Liver (tissue), 9 donors: ENCODE results near the gene LSM7. TPM values are rescaled to one million over a fixed set of nuclear protein-coding genes. Genes with fewer than 3 reads are reported as not detected.

Experiments used
- DNase-seq: peaks from one replicate; pipeline ENCODE4 v3.0.0-alpha.2; 2017; ENCODE audit warnings: low spot score
- H3K27ac ChIP-seq, 2 donors: one replicate each; pipeline ENCODE4 v1.7.0; 2013; ENCODE audit warnings: inconsistent platforms in 2 of 2, low read length in 2 of 2, control low read depth in 1 of 2, low read depth in 1 of 2, mild to moderate bottlenecking in 1 of 2
- H3K27me3 ChIP-seq, 4 donors: one replicate each; pipeline versions ENCODE4 v1.6.1 to v1.7.0; 2013; ENCODE audit warnings: low read length in 3 of 4, inconsistent platforms in 1 of 4, mild to moderate bottlenecking in 1 of 4, moderate library complexity in 1 of 4; ENCODE audit not compliant: control insufficient read depth in 4 of 4, insufficient read depth in 4 of 4
- H3K36me3 ChIP-seq, 4 donors: one replicate each; pipeline versions ENCODE4 v1.6.1 to v1.7.0; 2013; ENCODE audit warnings: low read length in 3 of 4, mild to moderate bottlenecking in 3 of 4, low read depth in 1 of 4, moderate library complexity in 1 of 4; ENCODE audit not compliant: control insufficient read depth in 4 of 4, insufficient read depth in 3 of 4
- H3K4me1 ChIP-seq, 4 donors: one replicate each; pipeline versions ENCODE4 v1.6.1 to v1.7.0; 2013; ENCODE audit warnings: low read length in 3 of 4, mild to moderate bottlenecking in 3 of 4, moderate library complexity in 1 of 4; ENCODE audit not compliant: control insufficient read depth in 4 of 4, insufficient read depth in 4 of 4
- H3K4me3 ChIP-seq, 3 donors: one replicate each; pipeline versions ENCODE4 v1.6.1 to v1.7.0; 2013; ENCODE audit warnings: low read length in 3 of 3, control low read depth in 1 of 3, low read depth in 1 of 3, mild to moderate bottlenecking in 1 of 3
- H3K9ac ChIP-seq, 2 donors: one replicate each; pipeline ENCODE4 v1.7.0; 2013; ENCODE audit warnings: low read length in 2 of 2, mild to moderate bottlenecking in 2 of 2, moderate library complexity in 2 of 2, control low read depth in 1 of 2, low read depth in 1 of 2
- H3K9me3 ChIP-seq, 4 donors: one replicate each; pipeline versions ENCODE4 v1.6.1 to v1.7.0; 2013; ENCODE audit warnings: low read length in 3 of 4; ENCODE audit not compliant: control insufficient read depth in 4 of 4
- EGR1 ChIP-seq, 2 donors: IDR thresholded peaks; 2 replicates each; pipeline ENCODE4 v1.6.1; 2016 to 2018; ENCODE audit warnings: antibody characterized with exemption in 2 of 2, low read depth in 2 of 2
- FOXA1 ChIP-seq: IDR thresholded peaks from 2 replicates; pipeline ENCODE4 v1.6.1; 2016; ENCODE audit warnings: antibody characterized with exemption
- FOXA2 ChIP-seq: IDR thresholded peaks from 2 replicates; pipeline ENCODE4 v1.6.1; 2016; ENCODE audit warnings: antibody characterized with exemption
- GABPA ChIP-seq, 2 donors: IDR thresholded peaks in 1 of 2; conservative IDR thresholded peaks in 1 of 2; 2 replicates each; pipeline ENCODE4 v1.6.1; 2016; ENCODE audit warnings: antibody characterized with exemption in 2 of 2, mild to moderate bottlenecking in 1 of 2, moderate library complexity in 1 of 2
- HNF4A ChIP-seq, 2 donors: conservative IDR thresholded peaks; 2 replicates each; pipeline ENCODE4 v1.6.1; 2016; ENCODE audit warnings: antibody characterized with exemption in 2 of 2, mild to moderate bottlenecking in 2 of 2
- HNF4G ChIP-seq: IDR thresholded peaks from 2 replicates; pipeline ENCODE4 v1.6.1; 2016; ENCODE audit warnings: antibody characterized with exemption
- JUND ChIP-seq, 2 donors: IDR thresholded peaks; 2 replicates each; pipeline ENCODE4 v1.6.1; 2016; ENCODE audit warnings: antibody characterized with exemption in 2 of 2
- NR2F2 ChIP-seq: IDR thresholded peaks from 2 replicates; pipeline ENCODE4 v1.6.1; 2016; ENCODE audit warnings: antibody characterized with exemption
- RAD21 ChIP-seq, 2 donors: IDR thresholded peaks; 2 replicates each; pipeline ENCODE4 v1.6.1; 2016; ENCODE audit warnings: antibody characterized with exemption in 2 of 2, mild to moderate bottlenecking in 2 of 2
- RXRA ChIP-seq, 2 donors: IDR thresholded peaks; 2 replicates each; pipeline ENCODE4 v1.6.1; 2017 to 2018; ENCODE audit warnings: antibody characterized with exemption in 2 of 2, mild to moderate bottlenecking in 1 of 2
- TAF1 ChIP-seq: conservative IDR thresholded peaks from 2 replicates; pipeline ENCODE4 v1.6.1; 2016; ENCODE audit warnings: antibody characterized with exemption, mild to moderate bottlenecking
- YY1 ChIP-seq: IDR thresholded peaks from 2 replicates; pipeline ENCODE4 v1.6.1; 2016; ENCODE audit warnings: antibody characterized with exemption, mild to moderate bottlenecking
- WGBS: extraction: QIAGEN DNeasy Blood & Tissue Kit; methylation state at CpG from one replicate; pipeline ENCODE4 v1.1.7; 2013; 5-methylcytosine and 5-hydroxymethylcytosine counted together
- polyA plus RNA-seq, 2 donors: library from polyadenylated mRNA; stranded (reverse) in 1 of 2; unstranded in 1 of 2; fragments of 200-250 nt in 1 of 2; fragments of >200 nt in 1 of 2; fragmentation: Nextera tagmentation in 1 of 2; extraction: Ambion mirVana in 1 of 2; gene quantifications; one replicate each; pipeline versions ENCODE4 v1.2.1 to v1.2.3, GENCODE V29; 2013 to 2015
- total RNA-seq, 2 donors: library from RNA; depleted of rRNA; stranded (reverse); fragments of >200 nt; gene quantifications; one replicate each; pipeline ENCODE4 v1.2.3, GENCODE V29; 2014
- TF ChIP-seq, protein P1 (sequence below): fragments of 150-350 bp; IDR thresholded peaks from 2 replicates; pipeline ENCODE4 v1.5.1; 2017; ENCODE audit warnings: improper control_type of control experiment, low read depth, low read length; ENCODE audit not compliant: missing input control
- TF ChIP-seq, protein P2 (sequence below): IDR thresholded peaks from 2 replicates; pipeline ENCODE4 v1.6.1; 2016; ENCODE audit warnings: antibody characterized with exemption
- TF ChIP-seq, protein P3 (sequence below): IDR thresholded peaks from 2 replicates; pipeline ENCODE4 v1.6.1; 2016; ENCODE audit warnings: antibody characterized with exemption
- TF ChIP-seq, protein P4 (sequence below): IDR thresholded peaks from 2 replicates; pipeline ENCODE4 v1.6.1; 2016; ENCODE audit warnings: antibody characterized with exemption
- TF ChIP-seq, protein P5 (sequence below): IDR thresholded peaks from 2 replicates; pipeline ENCODE4 v1.6.1; 2016; ENCODE audit warnings: antibody characterized with exemption, mild to moderate bottlenecking
- donor health status: healthy.
- donor health status: healthy.
- donor health status: healthy.
- donor health status: healthy.
- donor health status: healthy.

Gene LSM7
- total and polyA plus RNA-seq, 4 donors = 23.6 to 59.9 (median 38.5) TPM

DNA sequence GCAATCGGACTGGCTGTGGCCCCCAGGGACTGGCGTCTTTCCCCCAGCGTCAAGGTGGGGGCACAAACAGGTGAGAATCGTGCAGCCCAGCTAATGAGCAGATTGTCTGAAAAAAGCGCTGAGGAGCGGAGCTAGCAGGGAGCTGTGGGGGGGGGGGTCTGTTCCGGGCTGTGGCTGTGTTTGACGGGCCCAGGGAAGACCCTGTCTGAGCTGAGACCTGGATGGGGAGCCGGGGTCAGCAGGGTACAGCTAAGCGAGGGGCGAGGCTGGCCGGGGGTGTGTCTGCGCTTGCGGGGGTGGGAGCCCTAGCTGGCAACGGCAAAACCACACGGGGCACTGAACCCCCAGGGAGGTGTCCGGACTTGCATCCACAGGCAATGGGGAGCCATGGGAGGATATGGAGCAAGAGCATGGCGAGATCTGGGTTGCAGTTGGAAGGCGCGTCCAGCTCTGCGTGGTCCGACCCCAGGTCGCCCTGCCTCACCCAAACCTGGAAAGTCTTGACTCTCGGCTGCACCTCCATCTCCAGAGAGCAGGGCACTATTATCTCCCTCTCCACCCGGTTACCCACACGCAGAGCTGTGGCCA, 25.1 kb downstream of the LSM7 start:
- H3K27ac ChIP-seq = no peak overlapping the region
- peaks cover 0 to 7% (median under 1%) of the 10 kb centered on the region in 4 donors for H3K4me1 ChIP-seq
- WGBS = 70% methylated on average over 26 of the region's 26 CpGs
- no peak overlapping the region for H3K9ac ChIP-seq
- no peaks in the 10 kb centered on the region for H3K9me3 ChIP-seq
- TF ChIP-seq RAD21 (IDR thresholded peaks at IDR 0.05) (no peak), TAF1 (no peak), FOXA1 (no peak), EGR1 (IDR thresholded peaks at IDR 0.05; ENCODE audit: low read depth in 2 of 2) (no peak), NR2F2 (no peak), YY1 (no peak), JUND (IDR thresholded peaks at IDR 0.05) (no peak), HNF4G (no peak), HNF4A (conservative IDR thresholded peaks at IDR 0.05) (no peak), GABPA (IDR thresholded peaks at IDR 0.05 in 1 of 2, conservative IDR thresholded peaks at IDR 0.05 in 1 of 2) (no peak), FOXA2 (no peak), RXRA (IDR thresholded peaks at IDR 0.05) (no peak)
- TF ChIP-seq, protein P1, sequence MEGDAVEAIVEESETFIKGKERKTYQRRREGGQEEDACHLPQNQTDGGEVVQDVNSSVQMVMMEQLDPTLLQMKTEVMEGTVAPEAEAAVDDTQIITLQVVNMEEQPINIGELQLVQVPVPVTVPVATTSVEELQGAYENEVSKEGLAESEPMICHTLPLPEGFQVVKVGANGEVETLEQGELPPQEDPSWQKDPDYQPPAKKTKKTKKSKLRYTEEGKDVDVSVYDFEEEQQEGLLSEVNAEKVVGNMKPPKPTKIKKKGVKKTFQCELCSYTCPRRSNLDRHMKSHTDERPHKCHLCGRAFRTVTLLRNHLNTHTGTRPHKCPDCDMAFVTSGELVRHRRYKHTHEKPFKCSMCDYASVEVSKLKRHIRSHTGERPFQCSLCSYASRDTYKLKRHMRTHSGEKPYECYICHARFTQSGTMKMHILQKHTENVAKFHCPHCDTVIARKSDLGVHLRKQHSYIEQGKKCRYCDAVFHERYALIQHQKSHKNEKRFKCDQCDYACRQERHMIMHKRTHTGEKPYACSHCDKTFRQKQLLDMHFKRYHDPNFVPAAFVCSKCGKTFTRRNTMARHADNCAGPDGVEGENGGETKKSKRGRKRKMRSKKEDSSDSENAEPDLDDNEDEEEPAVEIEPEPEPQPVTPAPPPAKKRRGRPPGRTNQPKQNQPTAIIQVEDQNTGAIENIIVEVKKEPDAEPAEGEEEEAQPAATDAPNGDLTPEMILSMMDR = no peak
- TF ChIP-seq, protein P2, sequence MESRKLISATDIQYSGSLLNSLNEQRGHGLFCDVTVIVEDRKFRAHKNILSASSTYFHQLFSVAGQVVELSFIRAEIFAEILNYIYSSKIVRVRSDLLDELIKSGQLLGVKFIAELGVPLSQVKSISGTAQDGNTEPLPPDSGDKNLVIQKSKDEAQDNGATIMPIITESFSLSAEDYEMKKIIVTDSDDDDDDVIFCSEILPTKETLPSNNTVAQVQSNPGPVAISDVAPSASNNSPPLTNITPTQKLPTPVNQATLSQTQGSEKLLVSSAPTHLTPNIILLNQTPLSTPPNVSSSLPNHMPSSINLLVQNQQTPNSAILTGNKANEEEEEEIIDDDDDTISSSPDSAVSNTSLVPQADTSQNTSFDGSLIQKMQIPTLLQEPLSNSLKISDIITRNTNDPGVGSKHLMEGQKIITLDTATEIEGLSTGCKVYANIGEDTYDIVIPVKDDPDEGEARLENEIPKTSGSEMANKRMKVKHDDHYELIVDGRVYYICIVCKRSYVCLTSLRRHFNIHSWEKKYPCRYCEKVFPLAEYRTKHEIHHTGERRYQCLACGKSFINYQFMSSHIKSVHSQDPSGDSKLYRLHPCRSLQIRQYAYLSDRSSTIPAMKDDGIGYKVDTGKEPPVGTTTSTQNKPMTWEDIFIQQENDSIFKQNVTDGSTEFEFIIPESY = no peak
- TF ChIP-seq, protein P3, sequence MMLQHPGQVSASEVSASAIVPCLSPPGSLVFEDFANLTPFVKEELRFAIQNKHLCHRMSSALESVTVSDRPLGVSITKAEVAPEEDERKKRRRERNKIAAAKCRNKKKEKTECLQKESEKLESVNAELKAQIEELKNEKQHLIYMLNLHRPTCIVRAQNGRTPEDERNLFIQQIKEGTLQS = no peak
- TF ChIP-seq, protein P4, sequence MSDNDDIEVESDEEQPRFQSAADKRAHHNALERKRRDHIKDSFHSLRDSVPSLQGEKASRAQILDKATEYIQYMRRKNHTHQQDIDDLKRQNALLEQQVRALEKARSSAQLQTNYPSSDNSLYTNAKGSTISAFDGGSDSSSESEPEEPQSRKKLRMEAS = no peak
- H3K36me3 ChIP-seq = no peaks in the 10 kb centered on the region
- no peak for DNase-seq
- peaks cover 0 to 3% (median 3%) of the 10 kb centered on the region in 4 donors for H3K27me3 ChIP-seq
- no peak overlapping the region for H3K4me3 ChIP-seq

DNA sequence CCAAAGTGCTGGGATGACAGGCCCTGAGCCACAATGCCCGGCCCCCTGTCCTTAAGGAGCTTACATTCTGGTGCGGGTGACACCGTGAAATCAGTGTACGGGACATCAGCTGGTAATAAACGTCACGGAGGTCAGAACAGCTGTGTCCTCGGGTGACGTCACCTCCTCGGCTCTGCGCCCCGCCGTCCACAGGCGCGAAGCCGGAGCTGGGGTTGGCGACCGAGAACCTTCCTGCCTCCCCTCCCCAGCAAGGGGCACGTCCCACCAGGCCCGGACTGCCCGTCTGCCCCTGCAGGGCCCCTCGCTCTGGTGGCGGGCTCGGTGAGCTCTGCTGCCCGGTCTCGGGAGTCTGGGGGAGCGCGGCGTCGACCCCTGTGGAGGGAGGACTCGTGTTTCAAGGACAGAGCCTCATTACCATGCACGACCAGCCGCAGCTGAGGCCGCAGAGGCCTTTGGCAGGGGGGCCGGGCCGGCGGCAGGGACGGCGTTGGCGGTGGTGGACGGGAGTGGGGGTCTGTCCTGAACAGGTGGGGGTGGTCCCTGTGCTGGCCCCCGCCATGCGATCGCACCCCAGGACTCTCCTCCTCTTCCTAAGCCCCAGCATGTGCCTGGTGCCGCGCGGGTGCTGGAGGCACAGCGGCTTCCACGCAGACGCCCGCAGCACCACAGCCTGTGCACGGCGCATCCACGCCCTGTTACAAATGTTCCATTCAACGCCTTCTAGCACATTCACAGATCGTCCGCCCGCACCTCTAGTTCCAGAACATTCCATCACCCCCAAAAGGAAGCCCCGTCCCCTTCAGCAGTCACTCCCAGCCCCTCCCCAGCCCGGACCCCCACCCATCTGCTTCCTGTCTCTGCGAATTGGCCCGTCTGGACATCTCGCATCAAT, 25.8 kb downstream of the LSM7 start:
- WGBS = 18% methylated on average over 62 of the region's 62 CpGs
- H3K27me3 ChIP-seq = peaks cover 0 to 3% (median 3%) of the 10 kb centered on the region in 4 donors

More for the DNA sequence above, 25.8 kb downstream of the LSM7 start:
- Histone ChIP-seq H3K27ac (no peak overlapping the region), H3K9me3 (no peaks in the 10 kb centered on the region), H3K36me3 (no peaks in the 10 kb centered on the region), H3K4me3 (no peak overlapping the region), H3K9ac (no peak overlapping the region), H3K4me1 (peaks cover 0 to 5% (median 0%) of the 10 kb centered on the region in 4 donors)
- DNase-seq = no peak
- TF ChIP-seq RXRA (IDR thresholded peaks at IDR 0.05) (no peak), YY1 (no peak), EGR1 (IDR thresholded peaks at IDR 0.05; ENCODE audit: low read depth in 2 of 2) (no peak), RAD21 (IDR thresholded peaks at IDR 0.05) (no peak), FOXA1 (no peak), FOXA2 (no peak), GABPA (IDR thresholded peaks at IDR 0.05 in 1 of 2, conservative IDR thresholded peaks at IDR 0.05 in 1 of 2) (no peak)
- TF ChIP-seq, protein P2 = no peak
- TF ChIP-seq, protein P4 = no peak
- TF ChIP-seq, protein P3 = no peak
- TF ChIP-seq, protein P5, sequence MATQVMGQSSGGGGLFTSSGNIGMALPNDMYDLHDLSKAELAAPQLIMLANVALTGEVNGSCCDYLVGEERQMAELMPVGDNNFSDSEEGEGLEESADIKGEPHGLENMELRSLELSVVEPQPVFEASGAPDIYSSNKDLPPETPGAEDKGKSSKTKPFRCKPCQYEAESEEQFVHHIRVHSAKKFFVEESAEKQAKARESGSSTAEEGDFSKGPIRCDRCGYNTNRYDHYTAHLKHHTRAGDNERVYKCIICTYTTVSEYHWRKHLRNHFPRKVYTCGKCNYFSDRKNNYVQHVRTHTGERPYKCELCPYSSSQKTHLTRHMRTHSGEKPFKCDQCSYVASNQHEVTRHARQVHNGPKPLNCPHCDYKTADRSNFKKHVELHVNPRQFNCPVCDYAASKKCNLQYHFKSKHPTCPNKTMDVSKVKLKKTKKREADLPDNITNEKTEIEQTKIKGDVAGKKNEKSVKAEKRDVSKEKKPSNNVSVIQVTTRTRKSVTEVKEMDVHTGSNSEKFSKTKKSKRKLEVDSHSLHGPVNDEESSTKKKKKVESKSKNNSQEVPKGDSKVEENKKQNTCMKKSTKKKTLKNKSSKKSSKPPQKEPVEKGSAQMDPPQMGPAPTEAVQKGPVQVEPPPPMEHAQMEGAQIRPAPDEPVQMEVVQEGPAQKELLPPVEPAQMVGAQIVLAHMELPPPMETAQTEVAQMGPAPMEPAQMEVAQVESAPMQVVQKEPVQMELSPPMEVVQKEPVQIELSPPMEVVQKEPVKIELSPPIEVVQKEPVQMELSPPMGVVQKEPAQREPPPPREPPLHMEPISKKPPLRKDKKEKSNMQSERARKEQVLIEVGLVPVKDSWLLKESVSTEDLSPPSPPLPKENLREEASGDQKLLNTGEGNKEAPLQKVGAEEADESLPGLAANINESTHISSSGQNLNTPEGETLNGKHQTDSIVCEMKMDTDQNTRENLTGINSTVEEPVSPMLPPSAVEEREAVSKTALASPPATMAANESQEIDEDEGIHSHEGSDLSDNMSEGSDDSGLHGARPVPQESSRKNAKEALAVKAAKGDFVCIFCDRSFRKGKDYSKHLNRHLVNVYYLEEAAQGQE = no peak
